Measurements from ENCODE around the gene PAM16. TPM values are rescaled to one million over a fixed set of nuclear protein-coding genes. Genes with fewer than 3 reads are reported as not detected.

PAM16 gene
- total and polyA plus RNA-seq, 2 of the 8 experiments (the other 6 are each of a cell fraction or from before 2014, with no cell fraction given), result 78.3 to 198 TPM

GRCh38 chr16:4383591-4384444, 32.7 kb upstream of the PAM16 start:
- Histone ChIP-seq H4K20me1 (replicated peaks in 1 of 2; ENCODE audit: control insufficient read depth in 1 of 2, insufficient read depth in 2 of 2, low read length in 2 of 2) (peaks cover 3 to 15% of the 10 kb centered on the region in 2 experiments), H3K4me3 (ENCODE audit: extremely low read depth in 1 of 4, insufficient read depth in 2 of 4, low read depth in 3 of 4, low read length in 4 of 4) (no peak overlapping the region), H4K91ac (replicated peaks; ENCODE audit: insufficient read length, low read length) (no peak overlapping the region), H3K14ac (ENCODE audit: insufficient read length) (no peak overlapping the region), H2BK12ac (ENCODE audit: low read depth, low read length) (peak overlapping the region; percentile 39; the same call in 1 of the 2 replicates), H2BK15ac (ENCODE audit: low read length) (no peak overlapping the region), H3K4me1 (replicated peaks in 1 of 4; ENCODE audit: control insufficient read depth in 3 of 4, insufficient read depth in 4 of 4, low read length in 3 of 4) (peaks cover 0 to 12% (median 7%) of the 10 kb centered on the region in 4 experiments; a peak in 6 of 7 replicates), H3K9me3 (ENCODE audit: insufficient read depth in 2 of 2, low read depth in 1 of 2, low read length in 1 of 2) (no peaks in the 10 kb centered on the region), H3K56ac (replicated peaks; ENCODE audit: insufficient read length, low read depth, low read length) (no peak overlapping the region), H2AFZ (ENCODE audit: low read length) (no peak overlapping the region), H3K9ac (replicated peaks in 1 of 4; ENCODE audit: extremely low read depth in 1 of 4, low read depth in 3 of 4, low read length in 3 of 4) (no peak overlapping the region), H3K4me2 (ENCODE audit: insufficient read depth in 1 of 2, low read depth in 2 of 2, low read length in 2 of 2) (no peak overlapping the region), H2BK5ac (ENCODE audit: low read depth, low read length) (no peak overlapping the region), H4K8ac (ENCODE audit: extremely low read depth, insufficient read depth, low read length) (no peak overlapping the region), H2AK5ac (ENCODE audit: low read depth, low read length) (peak overlapping the region; percentile 53; the same call in 1 of the 2 replicates), H3K27me3 (replicated peaks in 1 of 4; ENCODE audit: control insufficient read depth in 3 of 4, extremely low read depth in 1 of 4, insufficient read depth in 3 of 4, low read length in 3 of 4) (no peaks in the 10 kb centered on the region), H2BK120ac (replicated peaks; ENCODE audit: low read depth, low read length) (no peak overlapping the region), H3K18ac (ENCODE audit: extremely low read depth, low read length) (0 out of 2 replicates have a peak overlapping the region, but pooled peaks have one; percentile 32), H3K79me1 (ENCODE audit: low read depth, low read length) (0 out of 2 replicates have a peak, but pooled peaks cover 3% of the 10 kb centered on the region), H3K79me2 (ENCODE audit: control insufficient read depth in 1 of 2, insufficient read depth in 2 of 2, low read length in 2 of 2) (no peaks in the 10 kb centered on the region), H3K23ac (ENCODE audit: insufficient read length) (no peak overlapping the region), H3K23me2 (ENCODE audit: low read depth, low read length) (no peaks in the 10 kb centered on the region), H3K4ac (replicated peaks; ENCODE audit: insufficient read length, low read depth, low read length) (no peak overlapping the region), H3K27ac (ENCODE audit: low read depth, low read length) (no peak overlapping the region; the same call in 1 of the 2 replicates), H4K5ac (ENCODE audit: insufficient read length, low read depth, low read length) (no peak overlapping the region), H2BK20ac (ENCODE audit: low read length) (no peak overlapping the region), H3K36me3 (ENCODE audit: control insufficient read depth in 2 of 4, insufficient read depth in 4 of 4, low read length in 3 of 4) (peaks cover 0 to 18% (median 2%) of the 10 kb centered on the region in 4 experiments; a peak in 4 of 8 replicates)
- TF ChIP-seq HDAC6 (IDR thresholded peaks at IDR 0.05; ENCODE audit: low read depth, low read length), result no peak
- TF ChIP-seq MAX (IDR thresholded peaks at IDR 0.05), result no peak
- no peak for TF ChIP-seq CEBPB (IDR thresholded peaks at IDR 0.05; ENCODE audit: low read depth, low read length)
- 0 out of 3 replicates have a peak, but pooled peaks of 1 of the 2 experiments have one; percentile 5 for TF ChIP-seq POLR2A (IDR thresholded peaks at IDR 0.05; ENCODE audit: control extremely low read depth in 1 of 2, low read depth in 2 of 2, low read length in 2 of 2)
- POLR2A ChIA-PET (ENCODE audit: partially characterized antibody), result interaction anchor here (1.0 to 11.9 kb wide), 5 partner anchors 4 to 45 kb away, joined by 3 to 223 read pairs (median 5); no protein-coding TSS in a partner anchor
- FAIRE-seq (no peak), DNase-seq (ENCODE audit: low read depth in 1 of 2, low spot score in 2 of 2) (no peak)
- WGBS, 2 experiments (ENCODE audit: extremely low coverage in 1 of 2, insufficient coverage in 1 of 2, insufficient read length in 1 of 2, insufficient replicate concordance in 2 of 2, low coverage in 1 of 2, low lambda C conversion rate in 2 of 2, missing lambda C conversion rate in 1 of 2), result 91% methylated on average over 9 of the region's 12 CpGs; no CpG with 5 or more reads in 1 of the 2 experiments
- CTCF ChIA-PET (ENCODE audit: partially characterized antibody), result interaction anchor here (0.6 to 24.8 kb wide), 5 partner anchors 8 to 21 kb away, joined by 4 to 659 read pairs (median 112); no protein-coding TSS in a partner anchor
